Breast epithelium (tissue), 3 donors: ENCODE measurements around the gene PARVA.

Source experiments
- POLR2A ChIP-seq: fragments of 450-650 bp; IDR thresholded peaks from one replicate; pipeline ENCODE4 v1.6.1; 2016; ENCODE audit warnings: antibody characterized with exemption, mild to moderate bottlenecking, moderate library complexity
- POLR2AphosphoS5 ChIP-seq, 3 donors: sonication (generic); formaldehyde crosslinking; IDR thresholded peaks; one replicate each; pipeline ENCODE4 v1.6.1; 2017; ENCODE audit warnings: antibody characterized with exemption in 3 of 3
- TF ChIP-seq, protein P1 (sequence below), 3 donors: fragments of 450-650 bp; IDR thresholded peaks; one replicate each; pipeline ENCODE4 v1.5.1; 2016 to 2017; ENCODE audit warnings: antibody characterized with exemption in 3 of 3, mild to moderate bottlenecking in 3 of 3, moderate library complexity in 3 of 3

DNA sequence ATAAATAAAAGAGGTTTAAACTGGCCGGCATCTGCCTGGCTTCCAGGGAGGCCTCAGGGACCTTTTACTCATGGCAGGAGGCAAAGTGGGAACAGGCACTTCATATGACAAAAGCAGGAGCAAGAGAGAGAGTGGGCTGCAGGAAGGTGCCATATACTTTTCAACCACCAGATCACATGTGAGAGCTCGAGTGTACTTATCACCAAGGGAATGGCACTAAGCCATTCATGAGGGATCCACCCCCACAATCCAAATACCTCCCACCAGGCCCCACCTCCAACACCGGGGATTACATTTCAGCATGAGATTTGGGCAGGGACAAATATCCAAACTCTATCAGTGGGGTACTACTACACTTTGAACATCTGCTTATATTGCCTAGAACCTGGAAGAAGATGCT is 126.5 kb downstream of the PARVA start:
- TF ChIP-seq, protein P1, sequence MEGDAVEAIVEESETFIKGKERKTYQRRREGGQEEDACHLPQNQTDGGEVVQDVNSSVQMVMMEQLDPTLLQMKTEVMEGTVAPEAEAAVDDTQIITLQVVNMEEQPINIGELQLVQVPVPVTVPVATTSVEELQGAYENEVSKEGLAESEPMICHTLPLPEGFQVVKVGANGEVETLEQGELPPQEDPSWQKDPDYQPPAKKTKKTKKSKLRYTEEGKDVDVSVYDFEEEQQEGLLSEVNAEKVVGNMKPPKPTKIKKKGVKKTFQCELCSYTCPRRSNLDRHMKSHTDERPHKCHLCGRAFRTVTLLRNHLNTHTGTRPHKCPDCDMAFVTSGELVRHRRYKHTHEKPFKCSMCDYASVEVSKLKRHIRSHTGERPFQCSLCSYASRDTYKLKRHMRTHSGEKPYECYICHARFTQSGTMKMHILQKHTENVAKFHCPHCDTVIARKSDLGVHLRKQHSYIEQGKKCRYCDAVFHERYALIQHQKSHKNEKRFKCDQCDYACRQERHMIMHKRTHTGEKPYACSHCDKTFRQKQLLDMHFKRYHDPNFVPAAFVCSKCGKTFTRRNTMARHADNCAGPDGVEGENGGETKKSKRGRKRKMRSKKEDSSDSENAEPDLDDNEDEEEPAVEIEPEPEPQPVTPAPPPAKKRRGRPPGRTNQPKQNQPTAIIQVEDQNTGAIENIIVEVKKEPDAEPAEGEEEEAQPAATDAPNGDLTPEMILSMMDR (IDR thresholded peaks at IDR 0.05): no peak
- no peak for TF ChIP-seq POLR2A
- TF ChIP-seq POLR2AphosphoS5 (IDR thresholded peaks at IDR 0.05): no peak
